WTC11 (cell line): ENCODE data around the gene CHTF8. TPM values are rescaled to one million over a fixed set of nuclear protein-coding genes. Genes with fewer than 3 reads are reported as not detected.

Experiments used
- ARID4B ChIP-seq: sonication (generic); formaldehyde crosslinking; IDR thresholded peaks from 2 replicates; pipeline ENCODE4 v1.8.0; 2023; ENCODE audit warnings: missing genetic modification reagents, mild to moderate bottlenecking, borderline replicate concordance
- ATF2 ChIP-seq: sonication (generic); formaldehyde crosslinking; IDR thresholded peaks from 2 replicates; pipeline ENCODE4 v1.8.1; 2022; ENCODE audit warnings: low read depth, missing genetic modification reagents, borderline replicate concordance
- ETV6 ChIP-seq: sonication (generic); formaldehyde crosslinking; IDR thresholded peaks from 2 replicates; pipeline ENCODE4 v1.8.1; 2022; ENCODE audit warnings: mild to moderate bottlenecking, missing genetic modification reagents
- GTF2I ChIP-seq: fragments of 250-450 bp; sonication (Bioruptor Pico); conservative IDR thresholded peaks from 2 replicates; pipeline ENCODE4 v1.4.0; 2021; ENCODE audit warnings: mild to moderate bottlenecking
- IRF1 ChIP-seq: sonication (generic); formaldehyde crosslinking; IDR thresholded peaks from 2 replicates; pipeline ENCODE4 v1.8.0; 2023; ENCODE audit warnings: missing genetic modification reagents
- JAZF1 ChIP-seq: fragments of 250-450 bp; sonication (Bioruptor Pico); IDR thresholded peaks from 2 replicates; pipeline ENCODE4 v1.9.0; 2021; ENCODE audit warnings: moderate library complexity, mild to moderate bottlenecking, inconsistent platforms
- MXD4 ChIP-seq: fragments of 250-450 bp; sonication (Bioruptor Pico); IDR thresholded peaks from 2 replicates; pipeline ENCODE4 v1.8.0; 2021; ENCODE audit warnings: mild to moderate bottlenecking, moderate library complexity, borderline replicate concordance
- NFE2L1 ChIP-seq: sonication (generic); formaldehyde crosslinking; IDR thresholded peaks from 2 replicates; pipeline ENCODE4 v1.8.1; 2023; ENCODE audit warnings: missing genetic modification reagents
- SMAD4 ChIP-seq: sonication (generic); formaldehyde crosslinking; IDR thresholded peaks from 2 replicates; pipeline ENCODE4 v1.8.0; 2022; ENCODE audit warnings: mild to moderate bottlenecking, missing genetic modification reagents
- TEAD4 ChIP-seq: sonication (generic); formaldehyde crosslinking; IDR thresholded peaks from 2 replicates; pipeline ENCODE4 v1.8.0; 2022; ENCODE audit warnings: mild to moderate bottlenecking, missing genetic modification reagents
- USF1 ChIP-seq: sonication (generic); formaldehyde crosslinking; IDR thresholded peaks from 2 replicates; pipeline ENCODE4 v1.8.0; 2022; ENCODE audit warnings: mild to moderate bottlenecking, missing genetic modification reagents
- ZBTB21 ChIP-seq: sonication (generic); formaldehyde crosslinking; IDR thresholded peaks from 2 replicates; pipeline ENCODE4 v1.8.1; 2023; ENCODE audit warnings: mild to moderate bottlenecking, missing genetic modification reagents, borderline replicate concordance
- ZNF263 ChIP-seq: sonication (generic); formaldehyde crosslinking; IDR thresholded peaks from 2 replicates; pipeline ENCODE4 v1.8.1; 2022; ENCODE audit warnings: low read depth, mild to moderate bottlenecking, moderate library complexity, missing genetic modification reagents
- ZNF281 ChIP-seq: sonication (generic); formaldehyde crosslinking; IDR thresholded peaks from 2 replicates; pipeline ENCODE4 v1.8.0; 2023; ENCODE audit warnings: mild to moderate bottlenecking, missing genetic modification reagents
- total RNA-seq: library from RNA; stranded (reverse); gene quantifications from 3 replicates; pipeline ENCODE4 v1.2.3, GENCODE V29; 2021

CHTF8 gene
- total RNA-seq, 1 experiment from 2014 or later: 115 TPM

GRCh38 chr16:69106491-69107315, 25.7 kb downstream of the CHTF8 start (continued):
- no peak for TF ChIP-seq ZNF281 (CRISPR knock-in tag)
- peak; percentile 7; the same call in 1 of the 2 replicates for TF ChIP-seq ETV6 (CRISPR knock-in tag)
- TF ChIP-seq GTF2I: no peak
- peak; percentile 88 for TF ChIP-seq ZNF263 (CRISPR knock-in tag)
- no peak for TF ChIP-seq MXD4 (CRISPR knock-in tag)
- TF ChIP-seq JAZF1 (CRISPR knock-in tag): no peak
- TF ChIP-seq IRF1: 0 out of 2 replicates have a peak, but pooled peaks have one; percentile 59
- no peak for TF ChIP-seq NFE2L1
- TF ChIP-seq USF1 (CRISPR knock-in tag): peak; percentile 38; the same call in 1 of the 2 replicates
- peak; percentile 2; the same call in 1 of the 2 replicates for TF ChIP-seq ZBTB21 (CRISPR knock-in tag)
- no peak for TF ChIP-seq ATF2 (CRISPR knock-in tag)
- 0 out of 2 replicates have a peak, but pooled peaks have one; percentile 23 for TF ChIP-seq TEAD4
- peak; percentile 29; the same call in 1 of the 2 replicates for TF ChIP-seq ARID4B (CRISPR knock-in tag)
- TF ChIP-seq SMAD4 (CRISPR knock-in tag): no peak
